Heart left ventricle (tissue), 16 donors: ENCODE data around the gene ALAS1. TPM values are rescaled to one million over a fixed set of nuclear protein-coding genes. Genes with fewer than 3 reads are reported as not detected.

Experiments
- ATAC-seq, 4 donors: fragments of 200-7000 bp; cut with Tn5 transposase; one replicate each; pipeline ENCODE4 v1.9.1; 2020 to 2022; ENCODE audit warnings: moderate library complexity in 4 of 4, mild to moderate bottlenecking in 3 of 4, moderate number of reproducible peaks in 1 of 4
- DNase-seq, 5 donors: peaks; one replicate each; pipeline ENCODE4 v3.0.0-alpha.2; 2020
- H3K27ac ChIP-seq, 12 donors: fragments of 200-600 bp; sonication (generic) in 4 of 12; one replicate each; pipeline versions ENCODE4 v1.5.0 to v1.8.0; 2016 to 2022; ENCODE audit warnings: mild to moderate bottlenecking in 2 of 12
- H3K27me3 ChIP-seq, 9 donors: fragments of 200-600 bp; sonication (generic) in 2 of 9; one replicate each; pipeline versions ENCODE4 v1.5.1 to v1.8.0; 2016 to 2022; ENCODE audit warnings: mild to moderate bottlenecking in 3 of 9
- H3K36me3 ChIP-seq, 9 donors: fragments of 200-600 bp; sonication (generic) in 2 of 9; one replicate each; pipeline versions ENCODE4 v1.5.0 to v1.8.0; 2018 to 2022; ENCODE audit warnings: mild to moderate bottlenecking in 2 of 9
- H3K4me1 ChIP-seq, 12 donors: fragments of 200-600 bp; sonication (generic) in 4 of 12; one replicate each; pipeline versions ENCODE4 v1.5.0 to v1.8.0; 2016 to 2022; ENCODE audit warnings: mild to moderate bottlenecking in 3 of 12
- H3K4me3 ChIP-seq, 12 donors: fragments of 200-600 bp; sonication (generic) in 4 of 12; one replicate each; pipeline versions ENCODE4 v1.5.0 to v1.8.0; 2017 to 2022; ENCODE audit warnings: mild to moderate bottlenecking in 9 of 12, moderate library complexity in 4 of 12
- H3K9me3 ChIP-seq, 12 donors: fragments of 200-600 bp; sonication (generic) in 4 of 12; one replicate each; pipeline versions ENCODE4 v1.5.0 to v1.8.0; 2016 to 2022; ENCODE audit warnings: mild to moderate bottlenecking in 1 of 12
- CTCF ChIP-seq, 12 donors: fragments of 200-600 bp; sonication (generic) in 4 of 12; IDR thresholded peaks; one replicate each; pipeline versions ENCODE4 v1.5.0 to v1.8.0; 2018 to 2022; ENCODE audit warnings: antibody characterized with exemption in 12 of 12, mild to moderate bottlenecking in 5 of 12
- POLR2A ChIP-seq, 2 donors: fragments of 450-650 bp; IDR thresholded peaks; one replicate each; pipeline ENCODE4 v1.6.1; 2017; ENCODE audit warnings: antibody characterized with exemption in 2 of 2, mild to moderate bottlenecking in 2 of 2, moderate library complexity in 2 of 2
- WGBS, 4 donors: extraction: QIAGEN DNeasy Blood & Tissue Kit in 2 of 4; methylation state at CpG; one replicate each; pipeline versions ENCODE4 v1.1.5 to v1.1.7; 2013 to 2018; 5-methylcytosine and 5-hydroxymethylcytosine counted together
- intact Hi-C, 10 donors: fragments of 100-400 bp; cut with DNase I; formaldehyde crosslinking; loops; one replicate each; pipeline versions ENCODE4 v1.11.1 to v1.14.2; 2022
- polyA plus RNA-seq, 2 donors: library from polyadenylated mRNA; stranded (reverse); fragments of 200-250 nt; gene quantifications; one replicate each; pipeline ENCODE4 v1.2.3, GENCODE V29; 2013
- total RNA-seq, 9 donors: library from RNA; depleted of rRNA in 2 of 9; stranded (reverse); fragments of >200 nt in 2 of 9; fragmentation: NEBNext Ultra II Directional in 3 of 9; extraction: Animal tissue kit (Norgen Biotek cat#: 25700) in 3 of 9; gene quantifications; one replicate each; pipeline versions ENCODE4 v1.1.0 to v1.2.4, GENCODE V29; 2016 to 2023
- donor health status: ischemic (EF 13 %, LVEDD 7.1; RV severe dilation, severe dysfunction).
- donor health status: healthy with polysubstance abuse.
- donor health status: DM: no; HTN: yes; CAD: no.
- donor health status: DM: no; HTN: no; CAD: no.
- donor health status: ischemic (EF 25% LVEDD 6.9; RV normal size, moderate dysfunction).
- donor health status: ischemic (EF 25% LVEDD 5.7; RV mildly dilated, moderate dysfunction).
- donor health status: healthy.
- donor health status: DM: yes; HTN: yes; CAD: no.
- donor health status: ischemic (EF 35%, LVEDD 5.7; RV mildly dilated, moderate dysfunction).
- donor health status: nonischemic (EF 11% LVEDD 7.7; RV severe dilation, severe dysfunction).
- donor health status: DM: yes; HTN: yes; CAD: no.
- donor health status: PGD.
- donor health status: ischemic (EF 29% LVEDD 5.4; RV normal size, mild dysfunction).
- donor health status: nonischemic (EF 23%, LVEDD 6.1; RV moderate dilation, normal function).

ALAS1 gene
- total and polyA plus RNA-seq, 11 donors = 77.9 to 213 (median 132) TPM

DNA sequence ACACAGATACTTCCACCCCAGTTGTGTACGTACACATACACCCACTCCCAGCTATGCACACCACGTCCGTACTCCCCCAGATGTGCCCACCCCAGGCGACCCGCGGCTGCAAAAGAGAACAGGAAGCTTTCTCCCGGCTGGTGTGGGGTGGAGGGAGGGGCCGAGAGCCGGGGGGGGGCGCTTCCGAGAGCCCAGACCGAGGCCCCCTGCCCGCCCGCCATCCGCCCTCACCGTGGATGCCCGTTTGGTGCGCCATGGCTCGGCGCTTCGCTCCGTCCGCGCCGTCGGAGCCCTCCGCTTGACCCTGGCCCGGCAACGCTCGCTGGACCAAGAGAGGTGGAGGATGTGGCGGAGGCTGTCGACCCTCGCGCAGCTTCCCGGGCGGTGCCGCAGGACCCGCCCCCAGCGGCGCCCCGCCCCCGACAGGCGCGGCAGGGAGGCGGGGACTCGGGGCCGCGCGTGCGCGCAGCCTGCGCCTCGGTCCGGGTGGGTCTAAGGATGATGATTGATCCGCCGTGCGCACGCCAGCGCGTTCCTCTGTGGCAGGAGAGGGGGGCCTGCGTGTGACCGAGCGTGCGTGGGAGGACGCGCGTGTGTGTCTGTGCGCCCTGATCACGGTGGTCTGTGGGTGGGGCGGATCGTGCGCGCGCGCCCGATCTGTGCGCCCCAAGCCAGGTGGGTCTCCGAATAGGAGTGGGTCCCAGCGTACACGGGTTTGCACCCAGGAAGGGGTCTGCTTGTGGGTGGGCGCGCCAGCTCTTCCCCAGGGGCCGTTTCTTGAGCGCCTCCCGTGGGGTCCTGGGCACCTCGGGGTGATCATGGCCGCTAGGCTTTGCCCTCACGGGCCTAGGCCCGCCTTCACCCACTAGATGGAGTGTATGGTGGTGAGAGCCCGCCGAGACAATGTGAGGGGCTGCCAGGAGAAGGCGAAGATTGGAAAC is 41.1 kb downstream of the ALAS1 start, which contains the start of gene TWF2:
TWF2 (minus strand) TSS at position 398 of the 941 bp plus-strand sequence; CDS start at position 256, 142 bp downstream.
- WGBS, 4 donors = 0 to 2% (median 1%) methylated on average over 65 to 92 of the region's 92 CpGs
- no peaks in the 10 kb centered on the region for H3K27me3 ChIP-seq
- peak within 1 kb of the TSS; percentile 79 to 99 (median 96) for H3K4me3 ChIP-seq
- H3K9me3 ChIP-seq = no peaks in the 10 kb centered on the region
- intact Hi-C loops = loop anchor here (2.0 to 10.0 kb wide), 5 partner anchors 33 to 166 kb away; partner anchors contain the start of gene WDR82 (in 8 of the 10)
- peak; percentile 85 to 92 (median 88) for DNase-seq
- H3K36me3 ChIP-seq = peaks cover 0 to 14% (median 0%) of the 10 kb centered on the region in 9 donors
- peak within 1 kb of the TSS; percentile 66 to 97 (median 91) for H3K27ac ChIP-seq
- TF ChIP-seq POLR2A (IDR thresholded peaks at IDR 0.05) (peak in 1 of 2 donors; percentile 88), CTCF (IDR thresholded peaks at IDR 0.05) (peak; percentile 24 to 66 (median 41))
- peak; percentile 33 to 86 (median 77) for ATAC-seq
- peaks cover 10 to 75% (median 45%) of the 10 kb centered on the region in 12 donors for H3K4me1 ChIP-seq

GRCh38 chr3:52240059-52240885 is 42.3 kb downstream of the ALAS1 start:
- Histone ChIP-seq H3K27me3 (no peaks in the 10 kb centered on the region), H3K27ac (peak overlapping the region in 11 of 12 donors; percentile 24 to 97 (median 91)), H3K9me3 (no peaks in the 10 kb centered on the region), H3K4me3 (peak overlapping the region in 8 of 12 donors; percentile 79 to 98 (median 96)), H3K4me1 (peaks cover 10 to 79% (median 43%) of the 10 kb centered on the region in 12 donors), H3K36me3 (peaks cover 0 to 1% (median 0%) of the 10 kb centered on the region in 9 donors)
- ATAC-seq (peak in 2 of 4 donors; percentile 6 to 13), DNase-seq (peak in 2 of 5 donors; percentile 65 to 76)
- TF ChIP-seq POLR2A (IDR thresholded peaks at IDR 0.05) = no peak
- no peak for TF ChIP-seq CTCF (IDR thresholded peaks at IDR 0.05)
- WGBS, 4 donors = 95 to 100% (median 98%) methylated on average over 1 of the region's 1 CpG
- intact Hi-C loops = no loop called here

DNA sequence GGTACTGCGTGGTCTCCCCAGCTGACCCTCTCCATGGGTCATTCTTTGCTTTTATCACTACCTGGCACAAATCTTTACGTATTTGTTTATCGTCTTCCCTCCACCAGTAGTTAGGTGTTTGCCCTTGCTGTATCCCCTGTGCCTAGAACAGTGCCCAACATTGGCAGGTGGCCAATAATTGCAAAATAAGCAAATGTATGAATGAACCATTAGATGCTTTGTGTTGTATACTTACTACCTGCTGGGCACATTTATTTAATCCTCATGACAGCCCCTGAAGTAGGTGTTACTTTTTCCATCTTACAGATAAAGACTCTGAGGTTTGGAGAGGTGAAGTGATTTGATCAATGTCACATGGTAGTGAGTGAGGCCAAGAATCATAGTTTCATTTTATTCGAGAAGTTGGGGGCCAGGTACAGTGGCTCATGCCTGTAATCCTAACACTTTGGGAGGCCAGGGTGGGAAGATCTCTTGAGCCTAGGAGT is 43.0 kb downstream of the ALAS1 start:
- intact Hi-C loops = no loop called here
- Histone ChIP-seq H3K36me3 (no peaks in the 10 kb centered on the region), H3K4me1 (peaks cover 10 to 75% (median 39%) of the 10 kb centered on the region in 12 donors), H3K27ac (peak overlapping the region in 4 of 12 donors; percentile 89 to 96 (median 91)), H3K27me3 (no peaks in the 10 kb centered on the region), H3K4me3 (no peak overlapping the region), H3K9me3 (no peaks in the 10 kb centered on the region)
- TF ChIP-seq POLR2A (IDR thresholded peaks at IDR 0.05) (no peak), CTCF (IDR thresholded peaks at IDR 0.05) (no peak)
- DNase-seq = no peak
- WGBS, 4 donors = 91 to 94% (median 93%) methylated on average over 4 of the region's 4 CpGs
- no peak for ATAC-seq
